HG03064 (cell line): ENCODE measurements around the gene ECM2.

Source experiments
- ATAC-seq: cut with Tn5 transposase; IDR thresholded peaks from one replicate; pipeline ENCODE4 v1.9.1; 2021; ENCODE audit warnings: low read depth; ENCODE audit not compliant: unreplicated experiment

The ECM2 gene

DNA sequence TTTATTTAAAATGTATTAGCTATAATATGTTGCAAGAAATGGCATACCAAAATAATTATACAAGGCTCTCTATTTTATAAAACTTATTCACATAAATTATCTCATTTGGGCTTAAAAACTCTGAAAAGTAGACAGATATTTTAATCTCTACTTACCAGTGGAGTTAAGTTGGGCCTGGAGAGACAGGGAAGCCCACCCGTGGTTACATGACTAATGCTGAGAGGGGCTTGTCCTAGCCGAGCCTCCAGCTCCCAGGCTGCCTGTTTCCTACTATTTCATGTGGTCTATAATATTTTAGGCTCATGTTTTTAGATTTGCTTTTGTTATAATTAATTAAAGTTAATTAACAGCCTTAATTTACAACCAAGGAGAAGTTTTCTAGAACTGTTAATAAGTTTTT lies 32.6 kb downstream of the ECM2 start:
- no peak for ATAC-seq

GRCh38 chr9:92501671-92502393 lies 34.0 kb downstream of the ECM2 start:
- ATAC-seq: no peak

GRCh38 chr9:92500725-92501124 lies 35.1 kb downstream of the ECM2 start:
- no peak for ATAC-seq

DNA sequence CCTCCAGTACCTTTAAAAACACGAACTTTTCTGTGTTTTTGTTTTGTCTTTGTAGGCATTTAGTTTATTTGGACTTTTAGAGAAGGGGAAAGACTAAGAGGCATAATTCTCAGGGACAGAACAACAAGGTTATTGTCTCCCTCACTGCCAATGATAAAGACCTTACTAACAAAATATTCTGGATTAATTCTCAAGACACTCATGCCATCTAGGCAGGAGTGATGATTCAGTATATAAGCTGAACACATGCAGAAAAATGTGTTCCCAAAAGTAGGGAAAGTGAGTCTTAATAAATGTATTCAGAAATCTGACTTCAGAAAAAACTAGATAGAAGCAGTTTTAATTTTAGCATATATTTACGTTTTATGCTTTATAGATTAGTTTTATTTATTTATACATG lies 36.1 kb downstream of the ECM2 start:
- ATAC-seq: no peak

- no peak for ATAC-seq
Observed at GRCh38 chr9:92496396-92497176, 39.2 kb downstream of the ECM2 start.

- ATAC-seq: no peak
Observed at GRCh38 chr9:92494856-92495255, 40.9 kb downstream of the ECM2 start.

- no peak for ATAC-seq
Observed at GRCh38 chr9:92493749-92494387, 41.9 kb downstream of the ECM2 start.

GRCh38 chr9:92492781-92493401 lies 42.9 kb downstream of the ECM2 start:
- no peak for ATAC-seq

GRCh38 chr9:92488681-92489550 lies 46.9 kb downstream of the ECM2 start:
- ATAC-seq: no peak

- no peak for ATAC-seq
Observed at GRCh38 chr9:92486371-92486770, 49.4 kb downstream of the ECM2 start.

GRCh38 chr9:92484563-92484962 lies 51.2 kb downstream of the ECM2 start:
- no peak for ATAC-seq

DNA sequence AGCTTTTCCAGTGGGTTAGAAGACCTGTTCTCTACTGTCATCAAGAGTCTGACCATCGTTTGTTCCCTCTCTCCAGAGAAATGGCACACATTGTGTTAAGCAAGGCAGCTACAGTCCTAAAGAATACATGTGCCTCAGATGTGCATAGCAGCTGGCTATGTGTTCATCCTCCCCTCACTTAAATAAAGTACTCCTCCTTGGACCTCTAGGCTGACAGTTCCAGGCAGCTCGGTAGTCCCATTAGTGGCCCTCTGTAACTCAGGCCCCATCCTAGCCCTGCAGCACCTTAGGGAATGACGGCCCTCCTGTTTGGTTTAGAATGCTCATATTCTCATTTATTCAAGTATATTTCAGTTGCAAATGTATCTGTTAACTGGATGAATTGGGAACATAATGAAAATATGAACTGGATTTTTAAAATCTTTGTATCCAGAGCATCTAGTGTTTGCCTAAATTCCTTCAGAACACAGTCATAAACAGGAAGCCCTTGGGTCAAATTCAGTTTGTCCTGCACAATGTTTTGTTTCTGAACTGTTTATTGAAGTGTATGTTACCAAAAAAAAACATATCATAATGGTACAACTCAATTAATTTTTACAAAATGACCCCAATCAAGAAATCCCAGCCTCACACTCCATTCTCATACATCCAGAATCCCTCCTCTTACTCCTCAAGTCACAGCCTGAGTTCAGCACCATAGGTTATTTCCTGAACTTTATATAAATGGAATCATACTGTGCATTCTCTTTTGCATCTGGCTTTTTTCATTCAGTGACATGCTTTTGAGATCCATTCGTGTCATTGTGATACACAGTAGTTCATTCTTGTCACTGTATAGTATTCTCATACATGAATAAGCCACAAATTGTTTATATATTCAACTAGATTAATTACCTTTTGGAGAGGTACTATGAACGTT lies 51.9 kb downstream of the ECM2 start:
- ATAC-seq: no peak

DNA sequence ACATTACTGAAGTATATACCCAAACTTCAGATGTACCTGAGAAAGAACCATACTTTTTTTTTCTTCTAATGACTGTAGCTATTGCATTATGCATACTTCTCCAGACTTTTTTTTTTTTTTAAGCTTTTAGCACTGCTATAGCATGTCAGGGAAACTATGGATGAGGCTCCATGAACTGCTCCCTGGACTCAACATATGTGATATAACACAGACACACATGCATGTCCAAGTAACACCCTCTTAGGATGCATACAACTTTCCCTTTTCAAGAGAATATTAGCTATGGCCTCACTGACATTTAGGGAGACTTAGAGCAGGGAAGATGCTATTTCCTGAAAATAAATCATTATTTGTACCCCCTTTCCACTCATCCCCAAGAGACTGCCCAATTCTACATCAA lies 53.0 kb downstream of the ECM2 start:
- ATAC-seq: no peak

DNA sequence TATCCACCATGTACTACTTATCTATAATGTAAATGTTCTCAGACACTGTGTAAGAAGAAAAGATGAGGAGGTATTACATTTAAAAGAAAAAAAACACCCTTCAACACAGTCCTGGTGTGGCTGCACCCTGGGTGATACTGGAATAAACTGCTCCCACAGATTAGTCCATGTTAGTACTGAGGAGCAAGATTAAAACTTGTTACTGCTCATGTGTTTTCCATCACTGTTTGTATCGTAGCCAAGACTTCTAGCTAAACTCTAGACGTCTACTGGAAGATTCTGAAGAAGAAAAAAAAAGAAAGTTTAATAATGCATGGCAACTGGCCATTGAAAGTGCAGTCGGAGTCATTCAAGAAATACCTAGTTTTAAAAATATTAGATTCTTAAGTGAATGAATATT lies 53.5 kb downstream of the ECM2 start, which contains the start of gene ASPN:
TSS of gene ASPN (minus strand) at position 178 of the 400 bp plus-strand sequence.
- ATAC-seq: no peak

GRCh38 chr9:92480986-92481633 lies 54.7 kb downstream of the ECM2 start:
- no peak for ATAC-seq

DNA sequence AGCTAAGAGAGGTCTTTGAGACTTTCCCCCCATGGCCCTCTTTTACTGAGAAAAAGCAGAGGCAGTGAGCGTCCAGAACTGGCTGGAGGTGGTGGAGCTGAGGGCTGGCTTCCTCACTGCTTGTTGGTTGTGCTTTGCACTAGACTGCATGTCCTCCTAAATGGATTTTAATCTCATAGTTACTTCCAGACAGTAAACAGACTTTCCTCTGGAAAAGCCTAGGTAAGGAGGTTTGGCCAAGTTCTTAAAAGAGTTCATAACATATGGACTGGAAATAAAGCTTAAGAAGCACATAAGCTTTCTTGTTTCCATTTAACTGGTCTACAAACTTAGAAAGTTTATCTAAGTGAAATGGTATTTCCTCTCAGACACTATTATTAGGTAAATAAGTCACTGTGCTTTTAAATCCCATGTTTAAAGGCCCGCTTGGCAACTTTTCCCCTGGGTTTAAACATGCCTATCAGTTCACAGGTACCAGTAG lies 55.5 kb downstream of the ECM2 start:
- ATAC-seq: no peak

GRCh38 chr9:92479346-92479745 lies 56.4 kb downstream of the ECM2 start:
- ATAC-seq: no peak

DNA sequence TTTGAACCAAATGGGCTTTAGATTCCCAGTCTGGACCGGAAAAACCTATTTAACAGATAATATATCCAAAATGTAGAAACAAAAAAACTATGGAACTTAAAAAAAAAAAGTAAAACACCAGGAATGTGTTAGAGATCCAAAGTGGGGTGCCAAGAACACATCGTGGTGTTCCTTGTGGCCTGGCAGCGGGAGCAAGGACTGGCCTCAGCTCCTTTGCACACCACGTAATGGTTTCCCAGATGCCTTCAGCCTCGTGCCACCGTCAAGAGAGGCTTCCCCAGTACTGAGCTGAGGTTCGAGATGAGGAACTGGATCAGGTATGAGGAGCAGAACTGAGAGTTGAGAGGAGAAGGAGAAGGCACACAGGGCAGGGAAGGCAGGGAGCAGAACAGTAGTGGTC lies 57.0 kb downstream of the ECM2 start:
- no peak for ATAC-seq
